ENCODE measurements around the gene MMP14. TPM values are rescaled to one million over a fixed set of nuclear protein-coding genes. Genes with fewer than 3 reads are reported as not detected.
A peak's percentile ranks its signal among the peaks of the same experiment; 100 is the strongest.
"Not testable (repeated sequence)": the region's sequence is repeated elsewhere in the genome, so short reads cannot be mapped to it uniquely, and the experiment has no call there.

Gene MMP14
- total RNA-seq (10 to 100 TPM; 13.6 to 43.3 (median 20.2) TPM), polyA plus RNA-seq (10 to 100 TPM; 24.8 to 27.4 TPM)
- long read RNA-seq, donor 1, partial matches to known transcripts, result 0 of 4 reads
- long read RNA-seq, donor 1, other reads (novel, unspliced or antisense), result 3 of 4 reads
- long read RNA-seq, donor 2, partial matches to known transcripts, result 1 of 2 reads
- long read RNA-seq, donor 2, other reads (novel, unspliced or antisense), result 0 of 2 reads
- long read RNA-seq, donor 3, partial matches to known transcripts, result 2 of 3 reads
- long read RNA-seq, donor 3, other reads (novel, unspliced or antisense), result 0 of 3 reads

DNA sequence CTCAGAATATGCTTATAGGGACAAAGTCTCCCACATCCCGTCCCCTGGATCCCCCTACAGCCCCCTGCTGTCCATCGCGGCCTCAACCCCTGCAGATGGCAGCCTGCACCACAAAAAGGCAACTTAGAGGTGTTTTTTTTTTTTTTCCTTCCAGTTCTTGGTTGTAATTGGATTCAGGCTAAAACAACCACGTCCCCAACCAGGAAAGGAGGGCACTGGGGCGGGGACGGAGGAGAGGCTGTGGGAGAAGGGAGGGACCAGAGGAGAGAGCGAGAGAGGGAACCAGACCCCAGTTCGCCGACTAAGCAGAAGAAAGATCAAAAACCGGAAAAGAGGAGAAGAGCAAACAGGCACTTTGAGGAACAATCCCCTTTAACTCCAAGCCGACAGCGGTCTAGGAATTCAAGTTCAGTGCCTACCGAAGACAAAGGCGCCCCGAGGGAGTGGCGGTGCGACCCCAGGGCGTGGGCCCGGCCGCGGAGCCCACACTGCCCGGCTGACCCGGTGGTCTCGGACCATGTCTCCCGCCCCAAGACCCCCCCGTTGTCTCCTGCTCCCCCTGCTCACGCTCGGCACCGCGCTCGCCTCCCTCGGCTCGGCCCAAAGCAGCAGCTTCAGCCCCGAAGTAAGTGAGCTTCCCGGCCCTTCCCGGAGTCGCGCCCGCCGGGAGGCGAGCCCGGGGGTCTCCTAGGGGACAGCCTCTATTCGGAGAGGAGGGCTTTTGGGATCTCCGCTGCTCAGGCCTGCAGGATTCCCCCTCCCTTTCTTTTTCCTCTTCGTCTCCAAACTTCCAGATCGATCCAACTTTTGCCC is at the start of gene MMP14:
Gene MMP14, plus strand, starts transcription at position 285 of the 813 bp plus-strand sequence. Its CDS starts 233 bp downstream, at position 518.
- peak; percentile 76 to 77 for DNase-seq
- 1% methylated on average over 46 of the region's 46 CpGs for WGBS, 2 donors
- H3K27ac ChIP-seq, result peak within 1 kb of the TSS; percentile 86 to 98 (median 94)
- peaks cover 0 to 49% (median under 1%) of the 10 kb centered on the region in 9 donors for H3K36me3 ChIP-seq
- ATAC-seq, result peak; percentile 74 to 88 (median 81)
- peaks cover 0 to 9% (median 0%) of the 10 kb centered on the region in 7 donors for H3K27me3 ChIP-seq
- peaks cover 7 to 47% (median 30%) of the 10 kb centered on the region in 9 donors for H3K4me1 ChIP-seq
- TF ChIP-seq, protein P1, sequence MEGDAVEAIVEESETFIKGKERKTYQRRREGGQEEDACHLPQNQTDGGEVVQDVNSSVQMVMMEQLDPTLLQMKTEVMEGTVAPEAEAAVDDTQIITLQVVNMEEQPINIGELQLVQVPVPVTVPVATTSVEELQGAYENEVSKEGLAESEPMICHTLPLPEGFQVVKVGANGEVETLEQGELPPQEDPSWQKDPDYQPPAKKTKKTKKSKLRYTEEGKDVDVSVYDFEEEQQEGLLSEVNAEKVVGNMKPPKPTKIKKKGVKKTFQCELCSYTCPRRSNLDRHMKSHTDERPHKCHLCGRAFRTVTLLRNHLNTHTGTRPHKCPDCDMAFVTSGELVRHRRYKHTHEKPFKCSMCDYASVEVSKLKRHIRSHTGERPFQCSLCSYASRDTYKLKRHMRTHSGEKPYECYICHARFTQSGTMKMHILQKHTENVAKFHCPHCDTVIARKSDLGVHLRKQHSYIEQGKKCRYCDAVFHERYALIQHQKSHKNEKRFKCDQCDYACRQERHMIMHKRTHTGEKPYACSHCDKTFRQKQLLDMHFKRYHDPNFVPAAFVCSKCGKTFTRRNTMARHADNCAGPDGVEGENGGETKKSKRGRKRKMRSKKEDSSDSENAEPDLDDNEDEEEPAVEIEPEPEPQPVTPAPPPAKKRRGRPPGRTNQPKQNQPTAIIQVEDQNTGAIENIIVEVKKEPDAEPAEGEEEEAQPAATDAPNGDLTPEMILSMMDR (IDR thresholded peaks at IDR 0.05), result peak in 8 of 9 donors; percentile 23 to 71 (median 42)
- peak within 1 kb of the TSS; percentile 59 to 96 (median 88) for H3K4me3 ChIP-seq
- intact Hi-C loops (cut with DNase I), result loop anchor here in 3 of 10 donors (1.0 to 2.0 kb wide), 3 partner anchors 7 to 16 kb away; partner anchors contain the start of gene MRPL52 (in 1 of the 3)
- H3K9me3 ChIP-seq, result no peaks in the 10 kb centered on the region

DNA sequence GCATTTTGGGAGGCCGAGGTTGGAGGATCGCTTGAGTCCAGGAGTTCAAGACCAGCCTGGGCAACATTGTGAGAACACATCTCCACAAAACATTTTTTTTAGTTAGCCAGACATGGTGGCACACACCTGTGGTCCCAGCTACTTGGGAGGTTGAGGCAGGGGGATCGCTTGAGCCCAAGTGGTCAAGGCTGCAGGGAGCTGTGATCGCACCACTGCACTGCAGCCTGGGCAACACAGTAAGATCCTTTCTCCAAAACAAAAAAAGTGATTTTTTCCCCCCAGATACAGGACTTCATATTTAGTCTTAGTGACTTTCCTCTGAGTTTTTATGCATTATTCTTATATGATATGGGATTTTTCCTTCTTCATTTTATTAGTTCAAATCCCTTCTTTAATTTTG is 49.7 kb upstream of the MMP14 start:
- Histone ChIP-seq H3K27ac (no peak overlapping the region), H3K27me3 (no peaks in the 10 kb centered on the region), H3K4me1 (peaks cover 0 to 49% (median 3%) of the 10 kb centered on the region in 9 donors), H3K9me3 (no peaks in the 10 kb centered on the region), H3K4me3 (no peak overlapping the region), H3K36me3 (no peaks in the 10 kb centered on the region)
- 96 to 97% methylated on average over 4 of the region's 4 CpGs for WGBS, 2 donors
- DNase-seq (no peak), ATAC-seq (no peak)
- intact Hi-C loops (cut with DNase I), result no loop called here
- TF ChIP-seq, protein P1 (IDR thresholded peaks at IDR 0.05), result no peak

DNA sequence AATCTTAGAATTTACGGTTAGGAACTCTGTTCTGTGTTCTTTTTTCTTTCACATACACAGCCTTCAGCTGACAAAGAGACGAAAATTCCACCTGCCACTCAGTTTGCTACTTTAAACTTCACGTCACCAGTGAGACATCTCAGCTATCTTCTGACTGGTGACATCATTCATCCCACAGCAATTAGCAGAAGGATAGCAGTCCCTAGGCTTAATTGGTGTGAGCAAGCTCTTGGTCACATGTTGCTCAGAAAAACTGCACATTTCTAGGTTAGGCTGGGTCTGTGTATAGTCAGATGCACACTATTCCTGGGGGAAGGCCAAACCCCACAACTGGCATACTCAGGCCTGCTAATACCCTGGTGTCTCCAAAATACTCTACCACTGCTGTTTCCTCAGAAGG is 45.1 kb upstream of the MMP14 start:
- ATAC-seq (peak in 7 of 8 donors; percentile 33 to 95 (median 68)), DNase-seq (peak in 1 of 2 donors; percentile 13)
- Histone ChIP-seq H3K27ac (peak overlapping the region in 5 of 10 donors; percentile 74 to 79 (median 76)), H3K9me3 (no peaks in the 10 kb centered on the region), H3K27me3 (no peaks in the 10 kb centered on the region), H3K4me1 (peaks cover 0 to 22% (median 3%) of the 10 kb centered on the region in 9 donors), H3K36me3 (no peaks in the 10 kb centered on the region), H3K4me3 (no peak overlapping the region)
- TF ChIP-seq, protein P1 (IDR thresholded peaks at IDR 0.05), result no peak
- intact Hi-C loops (cut with DNase I), result no loop called here
- WGBS, 2 donors, result 39 to 42% methylated on average over 3 of the region's 3 CpGs

DNA sequence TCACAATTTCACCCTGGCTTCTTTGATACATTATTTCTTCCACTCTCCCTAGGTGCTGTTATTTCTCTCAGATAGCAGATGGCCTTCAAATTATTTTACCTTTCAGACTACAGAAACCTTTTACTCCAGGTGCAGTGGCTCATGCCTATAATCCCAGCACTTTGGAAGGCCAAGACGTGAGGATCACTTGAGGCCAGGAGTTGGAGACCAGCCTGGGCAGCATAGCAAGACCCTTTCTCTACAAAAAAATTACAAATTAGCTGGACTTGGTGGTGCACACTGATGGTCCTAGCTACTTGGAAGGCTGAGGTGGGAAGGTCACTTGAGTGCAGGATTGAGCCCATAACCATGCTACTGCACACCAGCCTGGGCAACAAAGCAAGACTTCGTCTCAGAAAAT is 44.2 kb upstream of the MMP14 start:
- WGBS, 2 donors, result 96 to 99% methylated on average over 2 of the region's 2 CpGs
- intact Hi-C loops (cut with DNase I), result no loop called here
- Histone ChIP-seq H3K4me3 (no peak overlapping the region), H3K36me3 (no peaks in the 10 kb centered on the region), H3K4me1 (peaks cover 0 to 23% (median 3%) of the 10 kb centered on the region in 9 donors), H3K27me3 (no peaks in the 10 kb centered on the region), H3K27ac (peak overlapping the region in 3 of 10 donors; percentile 1 to 78 (median 44)), H3K9me3 (no peaks in the 10 kb centered on the region)
- TF ChIP-seq, protein P1 (IDR thresholded peaks at IDR 0.05), result no peak
- no peak for ATAC-seq
- no peak for DNase-seq

DNA sequence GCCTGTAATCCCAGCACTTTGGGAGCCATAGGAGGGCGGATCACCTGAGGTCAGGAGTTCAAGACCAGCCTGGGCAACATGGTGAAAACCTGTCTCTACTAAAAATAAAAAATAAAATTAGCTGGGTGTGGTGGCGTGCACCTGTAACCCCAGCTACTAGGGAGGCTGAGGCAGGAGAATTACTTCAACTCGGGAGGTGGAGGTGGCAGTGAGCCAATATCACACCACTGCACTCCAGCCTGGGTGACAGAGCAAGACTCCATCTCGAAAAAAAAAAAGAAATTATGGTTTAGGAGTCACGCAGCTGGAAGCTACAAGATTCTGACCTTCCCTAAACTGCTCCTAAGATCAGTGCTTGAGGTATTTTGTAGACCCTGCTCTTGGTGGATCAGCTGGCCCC is 42.8 kb upstream of the MMP14 start:
- H3K27ac ChIP-seq, result peak overlapping the region in 1 of 10 donors; percentile 18
- ATAC-seq; DNase-seq; H3K27me3 ChIP-seq; H3K4me3 ChIP-seq; H3K9me3 ChIP-seq; H3K36me3 ChIP-seq; intact Hi-C loops (cut with DNase I): not testable (repeated sequence)
- H3K4me1 ChIP-seq, result peaks cover 0 to 35% (median 3%) of the 10 kb centered on the region in 9 donors
- 88 to 90% methylated on average over 5 of the region's 5 CpGs for WGBS, 2 donors

Data from heart right ventricle (tissue), 16 donors.